HG03196 (cell line): Measurements from ENCODE around the gene BSN.

Experiments used
- ATAC-seq: cut with Tn5 transposase; IDR thresholded peaks from one replicate; pipeline ENCODE4 v1.9.1; 2021; ENCODE audit not compliant: unreplicated experiment

BSN gene

DNA sequence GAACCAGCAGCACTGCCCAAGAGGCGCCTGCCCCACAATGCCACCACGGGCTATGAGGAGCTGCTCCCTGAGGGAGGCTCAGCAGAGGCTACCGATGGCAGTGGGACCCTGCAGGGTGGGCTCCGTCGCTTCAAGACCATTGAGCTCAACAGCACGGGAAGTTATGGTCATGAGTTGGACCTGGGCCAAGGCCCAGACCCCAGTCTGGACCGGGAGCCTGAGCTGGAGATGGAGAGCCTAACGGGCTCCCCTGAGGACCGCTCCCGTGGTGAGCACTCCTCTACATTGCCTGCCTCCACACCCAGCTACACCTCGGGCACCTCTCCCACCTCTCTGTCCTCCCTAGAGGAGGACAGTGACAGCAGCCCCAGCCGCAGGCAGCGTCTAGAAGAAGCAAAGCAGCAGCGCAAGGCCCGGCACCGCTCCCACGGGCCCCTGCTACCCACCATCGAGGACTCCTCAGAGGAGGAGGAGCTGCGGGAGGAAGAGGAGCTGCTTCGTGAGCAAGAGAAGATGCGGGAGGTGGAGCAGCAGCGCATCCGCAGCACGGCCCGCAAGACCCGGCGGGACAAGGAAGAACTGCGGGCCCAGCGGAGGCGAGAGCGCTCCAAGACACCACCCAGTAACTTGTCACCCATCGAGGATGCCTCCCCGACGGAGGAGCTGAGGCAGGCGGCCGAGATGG lies 98.1 kb downstream of the BSN start:
- no peak for ATAC-seq

DNA sequence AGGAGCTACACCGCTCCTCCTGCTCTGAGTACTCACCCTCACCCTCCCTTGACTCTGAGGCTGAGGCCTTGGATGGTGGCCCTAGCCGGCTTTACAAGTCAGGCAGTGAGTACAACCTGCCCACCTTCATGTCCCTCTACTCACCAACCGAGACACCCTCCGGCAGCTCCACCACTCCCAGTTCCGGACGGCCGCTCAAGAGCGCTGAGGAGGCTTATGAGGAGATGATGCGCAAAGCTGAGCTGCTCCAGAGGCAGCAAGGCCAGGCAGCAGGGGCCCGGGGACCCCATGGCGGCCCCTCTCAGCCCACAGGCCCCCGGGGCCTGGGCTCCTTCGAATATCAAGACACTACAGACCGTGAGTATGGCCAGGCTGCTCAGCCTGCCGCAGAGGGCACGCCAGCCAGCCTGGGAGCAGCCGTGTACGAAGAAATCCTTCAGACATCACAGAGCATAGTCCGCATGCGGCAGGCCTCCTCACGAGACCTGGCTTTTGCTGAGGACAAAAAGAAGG lies 98.7 kb downstream of the BSN start:
- ATAC-seq: no peak

DNA sequence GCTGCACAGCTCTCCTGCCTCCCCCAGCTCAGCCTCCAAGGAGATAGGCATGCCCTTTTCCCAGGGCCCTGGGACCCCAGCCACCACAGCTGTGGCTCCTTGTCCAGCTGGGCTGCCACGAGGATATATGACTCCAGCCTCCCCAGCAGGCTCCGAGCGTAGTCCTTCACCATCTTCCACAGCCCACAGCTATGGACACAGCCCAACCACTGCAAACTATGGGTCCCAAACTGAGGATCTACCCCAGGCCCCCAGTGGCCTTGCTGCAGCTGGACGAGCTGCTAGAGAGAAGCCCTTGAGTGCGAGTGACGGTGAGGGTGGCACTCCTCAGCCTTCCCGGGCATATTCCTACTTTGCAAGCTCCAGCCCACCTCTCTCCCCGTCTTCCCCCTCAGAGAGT lies 99.3 kb downstream of the BSN start:
- ATAC-seq: no peak

DNA sequence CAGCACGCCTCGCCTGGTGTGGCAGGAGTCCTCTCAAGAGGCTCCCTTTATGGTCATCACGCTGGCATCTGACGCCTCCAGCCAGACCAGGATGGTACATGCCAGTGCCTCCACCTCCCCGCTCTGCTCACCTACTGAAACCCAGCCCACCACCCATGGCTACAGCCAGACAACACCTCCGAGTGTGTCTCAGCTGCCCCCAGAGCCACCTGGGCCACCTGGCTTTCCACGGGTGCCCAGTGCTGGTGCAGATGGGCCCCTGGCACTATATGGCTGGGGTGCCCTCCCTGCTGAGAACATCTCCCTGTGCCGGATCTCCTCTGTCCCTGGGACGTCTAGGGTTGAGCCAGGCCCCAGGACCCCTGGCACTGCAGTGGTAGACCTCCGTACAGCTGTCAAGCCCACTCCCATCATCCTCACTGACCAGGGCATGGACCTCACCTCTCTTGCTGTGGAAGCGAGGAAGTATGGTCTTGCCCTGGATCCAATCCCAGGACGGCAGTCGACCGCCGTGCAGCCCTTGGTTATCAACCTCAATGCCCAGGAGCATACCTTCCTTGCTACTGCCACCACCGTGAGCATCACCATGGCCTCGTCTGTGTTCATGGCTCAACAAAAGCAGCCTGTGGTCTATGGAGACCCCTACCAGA lies 100.0 kb downstream of the BSN start:
- ATAC-seq: no peak

DNA sequence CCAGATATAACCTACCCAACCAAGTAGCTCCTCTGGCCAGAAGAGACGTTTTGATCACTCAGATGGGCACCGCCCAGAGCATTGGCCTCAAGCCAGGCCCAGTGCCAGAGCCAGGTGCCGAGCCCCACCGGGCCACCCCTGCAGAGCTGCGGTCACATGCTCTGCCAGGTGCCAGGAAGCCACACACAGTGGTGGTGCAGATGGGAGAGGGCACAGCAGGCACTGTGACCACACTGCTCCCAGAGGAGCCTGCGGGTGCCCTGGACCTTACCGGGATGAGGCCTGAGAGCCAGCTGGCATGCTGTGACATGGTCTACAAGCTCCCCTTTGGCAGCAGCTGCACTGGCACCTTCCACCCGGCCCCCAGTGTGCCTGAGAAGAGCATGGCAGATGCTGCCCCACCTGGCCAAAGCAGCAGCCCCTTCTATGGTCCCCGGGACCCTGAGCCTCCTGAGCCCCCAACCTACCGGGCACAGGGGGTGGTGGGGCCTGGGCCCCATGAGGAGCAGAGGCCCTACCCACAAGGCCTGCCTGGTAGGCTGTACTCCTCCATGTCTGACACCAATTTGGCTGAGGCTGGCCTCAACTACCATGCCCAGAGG lies 100.8 kb downstream of the BSN start:
- ATAC-seq: no peak

DNA sequence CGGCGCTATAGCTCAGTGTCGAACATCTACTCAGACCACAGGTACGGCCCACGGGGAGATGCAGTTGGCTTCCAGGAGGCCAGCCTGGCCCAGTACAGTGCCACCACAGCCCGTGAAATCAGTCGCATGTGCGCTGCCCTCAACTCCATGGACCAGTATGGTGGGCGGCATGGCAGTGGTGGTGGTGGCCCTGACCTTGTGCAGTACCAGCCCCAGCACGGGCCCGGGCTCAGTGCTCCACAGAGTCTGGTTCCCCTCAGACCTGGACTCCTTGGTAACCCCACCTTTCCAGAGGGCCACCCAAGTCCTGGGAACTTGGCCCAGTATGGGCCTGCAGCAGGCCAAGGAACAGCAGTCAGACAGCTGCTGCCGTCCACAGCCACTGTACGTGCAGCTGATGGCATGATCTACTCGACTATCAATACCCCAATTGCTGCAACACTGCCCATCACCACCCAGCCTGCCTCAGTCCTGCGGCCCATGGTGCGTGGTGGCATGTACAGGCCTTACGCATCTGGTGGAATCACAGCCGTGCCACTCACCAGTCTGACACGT lies 101.5 kb downstream of the BSN start:
- ATAC-seq: no peak

DNA sequence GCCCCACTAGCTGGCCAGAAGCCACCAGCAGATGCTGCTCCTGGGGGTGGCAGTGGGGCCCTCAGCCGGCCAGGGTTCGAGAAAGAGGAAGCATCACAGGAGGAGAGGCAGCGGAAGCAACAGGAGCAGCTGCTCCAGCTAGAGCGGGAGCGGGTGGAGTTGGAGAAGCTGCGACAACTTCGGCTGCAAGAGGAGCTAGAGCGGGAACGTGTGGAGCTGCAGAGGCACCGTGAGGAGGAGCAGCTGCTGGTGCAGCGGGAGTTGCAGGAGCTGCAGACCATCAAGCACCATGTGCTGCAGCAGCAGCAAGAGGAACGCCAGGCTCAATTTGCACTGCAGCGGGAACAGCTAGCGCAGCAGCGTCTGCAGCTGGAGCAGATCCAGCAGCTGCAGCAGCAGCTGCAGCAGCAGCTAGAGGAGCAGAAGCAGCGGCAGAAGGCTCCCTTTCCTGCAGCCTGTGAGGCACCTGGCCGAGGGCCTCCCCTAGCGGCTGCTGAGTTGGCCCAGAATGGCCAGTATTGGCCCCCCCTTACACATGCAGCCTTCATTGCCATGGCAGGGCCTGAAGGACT lies 102.3 kb downstream of the BSN start:
- ATAC-seq: no peak

DNA sequence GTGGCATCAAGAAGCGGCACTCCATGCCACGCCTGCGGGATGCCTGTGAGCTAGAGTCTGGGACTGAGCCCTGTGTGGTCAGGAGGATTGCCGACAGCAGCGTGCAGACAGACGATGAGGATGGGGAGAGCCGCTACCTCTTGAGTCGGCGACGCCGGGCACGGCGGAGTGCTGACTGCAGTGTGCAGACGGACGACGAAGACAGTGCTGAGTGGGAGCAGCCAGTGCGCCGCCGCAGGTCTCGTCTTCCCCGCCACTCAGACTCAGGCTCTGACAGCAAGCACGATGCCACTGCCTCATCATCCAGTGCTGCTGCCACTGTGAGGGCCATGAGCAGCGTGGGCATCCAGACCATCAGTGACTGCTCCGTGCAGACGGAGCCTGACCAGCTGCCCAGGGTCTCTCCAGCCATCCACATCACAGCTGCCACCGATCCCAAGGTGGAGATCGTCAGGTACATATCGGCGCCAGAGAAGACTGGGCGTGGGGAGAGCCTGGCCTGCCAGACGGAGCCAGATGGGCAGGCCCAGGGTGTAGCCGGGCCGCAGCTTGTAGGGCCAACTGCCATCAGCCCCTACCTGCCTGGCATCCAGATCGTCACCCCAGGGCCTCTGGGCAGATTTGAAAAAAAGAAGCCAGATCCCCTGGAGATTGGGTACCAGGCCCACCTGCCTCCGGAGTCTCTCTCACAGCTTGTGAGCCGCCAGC lies 103.1 kb downstream of the BSN start:
- ATAC-seq: no peak

DNA sequence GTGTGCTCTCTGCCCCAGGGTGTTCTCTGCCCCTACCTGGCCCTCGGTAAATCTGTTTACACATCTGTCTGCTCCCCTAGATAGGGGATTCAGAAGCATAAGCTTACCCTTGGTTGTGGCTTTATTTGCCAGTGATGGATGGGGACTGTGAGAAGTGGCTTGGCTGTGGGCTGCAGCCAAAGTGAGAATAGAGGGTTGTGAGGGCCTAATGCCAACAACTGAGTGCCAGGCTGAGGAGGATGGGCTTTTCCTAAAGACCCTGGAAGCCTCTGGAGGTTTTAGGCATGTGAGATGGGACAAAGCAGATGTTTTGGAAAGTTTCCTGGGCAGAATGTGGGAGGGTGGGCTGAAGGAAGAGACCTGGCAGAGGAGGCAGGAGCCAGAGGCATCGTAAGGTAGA lies 104.4 kb downstream of the BSN start:
- ATAC-seq: no peak

DNA sequence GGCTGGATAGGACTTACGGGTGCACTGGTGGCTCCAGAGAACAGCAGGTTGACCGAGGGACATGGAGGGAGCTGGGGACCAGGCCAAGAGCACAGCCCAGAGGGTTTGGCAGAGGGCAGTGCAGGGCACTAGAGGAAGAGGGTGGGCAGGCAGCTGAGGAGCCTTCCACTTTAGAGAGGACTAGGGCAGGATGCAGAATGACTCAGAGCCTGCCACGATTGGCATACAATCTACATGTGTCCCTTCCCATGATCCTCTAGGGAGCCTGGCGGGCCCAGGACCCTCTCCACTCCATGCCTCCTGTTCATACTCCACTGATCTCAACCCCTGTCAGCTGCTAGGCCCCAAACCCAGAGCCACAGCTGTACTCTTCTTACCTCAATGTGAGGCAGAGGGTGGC lies 105.5 kb downstream of the BSN start:
- no peak for ATAC-seq

DNA sequence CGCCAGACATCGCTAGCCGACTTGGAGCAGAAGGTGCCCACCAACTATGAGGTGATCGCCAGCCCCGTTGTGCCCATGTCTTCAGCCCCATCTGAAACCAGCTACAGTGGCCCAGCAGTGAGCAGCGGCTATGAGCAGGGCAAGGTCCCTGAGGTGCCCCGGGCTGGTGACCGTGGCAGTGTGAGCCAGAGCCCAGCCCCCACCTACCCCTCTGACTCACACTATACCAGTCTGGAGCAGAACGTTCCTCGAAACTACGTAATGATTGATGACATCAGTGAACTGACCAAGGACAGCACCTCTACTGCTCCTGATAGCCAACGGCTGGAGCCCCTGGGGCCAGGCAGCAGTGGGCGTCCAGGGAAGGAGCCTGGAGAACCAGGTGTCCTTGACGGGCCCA lies 107.0 kb downstream of the BSN start:
- no peak for ATAC-seq

DNA sequence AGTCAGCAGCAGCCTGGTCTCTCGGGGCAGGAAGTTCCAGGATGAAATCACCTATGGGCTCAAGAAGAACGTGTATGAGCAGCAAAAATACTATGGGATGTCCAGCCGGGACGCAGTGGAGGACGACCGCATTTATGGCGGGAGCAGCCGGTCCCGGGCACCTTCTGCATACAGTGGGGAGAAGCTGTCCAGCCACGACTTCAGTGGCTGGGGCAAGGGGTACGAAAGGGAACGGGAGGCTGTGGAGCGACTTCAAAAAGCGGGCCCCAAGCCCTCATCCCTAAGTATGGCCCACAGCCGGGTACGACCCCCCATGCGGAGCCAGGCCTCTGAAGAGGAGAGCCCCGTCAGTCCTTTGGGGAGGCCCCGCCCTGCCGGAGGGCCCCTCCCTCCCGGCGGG lies 107.7 kb downstream of the BSN start:
- ATAC-seq: no peak

DNA sequence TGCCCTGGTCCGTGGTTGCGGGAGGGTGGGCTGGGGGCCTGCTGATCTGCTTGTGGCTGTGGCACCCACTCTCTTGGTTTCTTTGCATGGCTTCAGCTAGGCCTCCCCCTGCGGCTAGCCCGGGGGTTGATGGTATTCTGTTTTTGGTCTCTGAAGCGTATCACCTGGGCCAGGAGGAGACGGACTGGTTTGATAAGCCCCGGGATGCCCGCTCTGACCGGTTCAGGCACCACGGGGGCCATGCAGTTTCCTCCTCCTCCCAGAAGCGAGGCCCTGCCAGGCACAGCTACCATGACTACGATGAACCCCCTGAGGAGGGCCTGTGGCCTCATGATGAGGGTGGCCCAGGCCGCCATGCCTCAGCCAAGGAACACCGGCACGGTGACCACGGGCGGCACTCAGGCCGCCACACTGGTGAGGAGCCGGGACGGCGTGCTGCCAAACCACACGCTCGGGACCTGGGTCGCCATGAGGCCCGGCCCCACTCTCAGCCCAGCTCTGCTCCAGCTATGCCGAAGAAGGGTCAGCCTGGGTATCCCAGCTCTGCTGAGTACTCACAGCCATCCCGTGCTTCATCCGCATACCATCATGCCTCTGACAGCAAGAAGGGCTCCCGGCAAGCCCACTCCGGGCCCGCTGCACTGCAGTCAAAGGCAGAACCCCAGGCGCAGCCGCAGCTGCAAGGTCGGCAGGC lies 108.6 kb downstream of the BSN start:
- ATAC-seq: no peak

DNA sequence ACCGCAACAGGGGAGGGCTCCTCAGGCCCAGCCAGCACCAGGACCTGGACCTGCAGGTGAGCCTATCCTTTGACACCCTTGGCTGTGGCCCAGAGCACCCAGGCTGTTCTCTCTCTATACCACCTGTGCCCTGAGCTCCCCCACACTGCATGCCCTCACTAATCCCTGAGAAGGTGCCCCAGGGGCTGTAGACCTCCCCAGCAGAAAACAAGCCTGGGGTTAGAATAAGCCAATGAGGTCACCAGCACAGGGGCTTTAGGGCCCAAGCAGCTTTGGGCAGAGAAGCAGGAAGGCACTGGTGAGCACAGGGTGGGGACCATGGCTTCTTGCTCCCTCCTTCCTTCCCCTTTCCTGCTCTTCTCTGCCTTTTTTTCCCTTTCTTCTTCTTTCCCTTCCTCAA lies 109.6 kb downstream of the BSN start:
- no peak for ATAC-seq

DNA sequence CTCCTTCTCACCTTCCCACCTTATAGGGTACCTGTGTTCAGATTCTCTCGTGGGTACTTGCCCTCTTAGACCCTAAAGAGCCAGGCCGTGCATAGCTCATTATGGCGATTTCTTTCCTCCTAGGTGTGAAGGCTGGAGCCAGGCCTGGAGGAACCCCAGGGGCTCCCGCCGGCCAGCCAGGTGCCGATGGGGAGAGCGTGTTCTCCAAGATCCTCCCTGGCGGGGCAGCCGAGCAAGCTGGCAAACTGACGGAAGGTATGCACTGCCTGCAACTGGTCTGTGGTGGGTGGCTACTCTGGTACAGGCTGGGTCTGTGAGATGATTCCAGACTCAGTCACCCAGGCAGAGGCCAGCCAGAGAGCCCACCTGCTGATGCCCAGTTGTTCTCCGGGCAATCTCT lies 110.0 kb downstream of the BSN start:
- no peak for ATAC-seq

DNA sequence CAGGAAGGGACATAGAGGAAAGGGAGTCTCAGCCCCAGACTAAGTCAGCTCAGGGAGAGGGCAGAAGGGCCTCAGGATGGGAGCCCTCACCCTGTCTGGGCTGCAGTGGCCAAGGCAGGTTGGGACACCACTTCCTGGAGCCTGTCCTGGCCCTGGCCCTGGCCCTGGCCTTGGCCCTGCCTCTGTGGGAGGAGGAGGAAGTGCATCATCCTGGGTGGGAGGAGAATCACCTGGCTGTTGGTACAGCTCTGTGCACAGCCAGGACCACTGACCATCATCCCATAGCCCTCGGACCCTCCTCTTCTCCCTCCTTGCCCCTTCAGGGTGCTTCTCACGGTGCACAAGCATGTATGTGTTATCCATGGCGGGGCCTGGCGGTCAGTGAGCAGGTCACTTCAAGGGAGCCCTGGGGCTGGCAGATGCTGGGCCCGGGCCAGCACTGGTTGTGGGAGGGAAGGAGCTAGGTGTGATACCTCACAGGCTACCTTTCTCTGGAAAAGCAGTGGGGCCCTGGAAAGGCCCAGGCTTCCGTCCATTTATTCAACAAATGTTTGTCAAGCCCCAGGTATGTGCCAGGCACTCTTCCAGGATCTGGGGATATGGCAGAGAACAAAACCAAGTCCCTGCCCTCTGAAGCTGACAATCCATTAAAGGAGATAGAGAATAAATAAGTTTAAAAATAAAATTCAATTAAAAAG lies 111.7 kb downstream of the BSN start:
- no peak for ATAC-seq

DNA sequence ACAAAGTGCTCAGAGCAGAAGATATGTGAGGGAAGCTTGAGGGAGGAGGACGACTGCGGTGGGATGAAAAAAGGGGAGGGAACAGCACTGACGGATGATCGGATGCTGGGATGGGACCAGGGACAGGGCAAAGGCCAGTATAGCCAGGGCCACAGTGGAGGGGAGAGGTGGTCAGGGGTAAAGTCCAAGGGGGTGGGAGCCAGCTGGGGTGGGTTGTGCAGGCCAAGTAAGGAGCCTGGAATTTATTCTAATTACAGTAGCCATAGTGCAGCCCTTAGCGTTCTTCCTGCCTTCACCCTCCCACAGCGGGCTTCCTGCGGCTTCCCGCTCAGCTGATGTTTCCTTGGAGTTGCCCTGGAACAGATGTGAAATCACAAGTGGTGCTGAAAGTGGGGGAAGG lies 112.3 kb downstream of the BSN start:
- no peak for ATAC-seq

DNA sequence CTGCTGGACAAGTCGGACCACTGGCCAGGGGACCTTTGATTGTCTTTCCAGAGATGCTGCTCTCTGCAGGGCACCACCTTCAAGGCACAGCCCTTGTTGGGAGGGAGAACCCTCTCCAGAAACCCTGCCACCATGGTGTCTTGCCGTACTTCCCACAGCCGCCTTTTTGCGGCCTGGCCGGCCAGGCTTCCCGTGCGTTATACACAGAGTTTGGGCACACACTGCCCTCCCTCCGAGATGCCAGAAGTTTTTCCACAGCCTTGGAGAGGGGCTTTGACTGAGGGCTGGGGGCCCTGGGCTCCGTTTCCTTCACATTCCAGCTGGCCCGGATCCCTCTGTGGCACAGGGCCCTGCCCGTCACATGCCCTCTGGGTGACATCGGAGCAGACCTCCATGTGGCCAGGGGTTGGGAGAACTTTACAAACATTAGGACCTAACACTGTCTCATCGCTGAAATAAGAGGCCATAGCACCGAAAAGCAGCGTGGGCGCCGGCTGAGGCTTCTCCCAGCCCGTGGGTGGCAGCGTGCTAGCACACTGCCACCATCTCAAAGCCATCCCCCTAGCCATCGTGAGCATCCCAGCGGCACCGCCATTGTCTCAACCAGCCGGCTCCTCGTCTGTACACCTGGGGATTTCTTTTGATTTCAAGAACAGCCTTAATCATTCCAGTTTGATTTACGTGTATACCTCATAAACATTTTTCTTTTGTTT lies 113.6 kb downstream of the BSN start:
- no peak for ATAC-seq

DNA sequence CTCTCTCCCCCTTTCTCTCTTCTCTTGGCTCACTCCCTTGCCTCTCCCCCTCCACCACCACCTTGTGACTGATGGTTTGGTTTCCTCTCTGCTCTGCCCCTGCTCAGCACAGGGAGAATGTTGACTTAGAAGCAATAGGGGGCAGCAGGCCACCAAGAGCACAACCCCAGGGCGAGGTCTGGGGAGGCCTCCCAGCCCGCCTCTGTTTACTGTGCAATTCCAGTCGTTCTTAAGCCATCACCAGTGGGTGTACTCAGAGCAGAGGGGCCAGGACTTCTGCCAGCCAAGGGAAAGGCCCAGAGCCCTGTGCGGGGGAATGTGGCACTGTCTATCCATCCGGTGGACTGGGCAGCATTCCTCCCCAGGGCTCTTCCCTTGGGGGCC lies 114.1 kb downstream of the BSN start:
- no peak for ATAC-seq
